Type B pancreatic cell (in vitro differentiated cells): Measurements from ENCODE around the gene SYNE2. TPM values are rescaled to one million over a fixed set of nuclear protein-coding genes. Genes with fewer than 3 reads are reported as not detected.

Source experiments
- DNase-seq: peaks from one replicate; pipeline ENCODE4 v3.0.0; 2021; ENCODE audit warnings: mixed read lengths; ENCODE audit not compliant: unreplicated experiment; ENCODE audit errors: extremely low spot score
- H3K27ac Mint-ChIP-seq: 2 replicates; pipeline ENCODE4 v1.8.0; 2021; ENCODE audit warnings: mild to moderate bottlenecking, mixed read lengths
- H3K27me3 Mint-ChIP-seq: 2 replicates; pipeline ENCODE4 v1.8.0; 2021; ENCODE audit warnings: mixed read lengths
- H3K36me3 Mint-ChIP-seq: 2 replicates; pipeline ENCODE4 v1.8.0; 2021; ENCODE audit warnings: mixed read lengths
- H3K4me1 Mint-ChIP-seq: one replicate; pipeline ENCODE4 v1.8.0; 2021; ENCODE audit warnings: mixed read lengths; ENCODE audit not compliant: unreplicated experiment
- H3K4me3 Mint-ChIP-seq: 2 replicates; pipeline ENCODE4 v1.8.0; 2021; ENCODE audit warnings: mild to moderate bottlenecking, mixed read lengths
- H3K9me3 Mint-ChIP-seq: 2 replicates; pipeline ENCODE4 v1.8.0; 2021; ENCODE audit warnings: mixed read lengths
- total RNA-seq: library from RNA; stranded (reverse); gene quantifications from 2 replicates; pipeline ENCODE4 v1.2.1, GENCODE V29; 2021; ENCODE audit warnings: low replicate concordance
- TF ChIP-seq, protein P1 (sequence below): fragments of 200-600 bp; sonication (generic); conservative IDR thresholded peaks from 2 replicates; pipeline ENCODE4 v1.5.0; 2021; ENCODE audit warnings: antibody characterized with exemption, mild to moderate bottlenecking

The SYNE2 gene
- total RNA-seq, 1 donor from 2014 or later = 75.1 TPM

DNA sequence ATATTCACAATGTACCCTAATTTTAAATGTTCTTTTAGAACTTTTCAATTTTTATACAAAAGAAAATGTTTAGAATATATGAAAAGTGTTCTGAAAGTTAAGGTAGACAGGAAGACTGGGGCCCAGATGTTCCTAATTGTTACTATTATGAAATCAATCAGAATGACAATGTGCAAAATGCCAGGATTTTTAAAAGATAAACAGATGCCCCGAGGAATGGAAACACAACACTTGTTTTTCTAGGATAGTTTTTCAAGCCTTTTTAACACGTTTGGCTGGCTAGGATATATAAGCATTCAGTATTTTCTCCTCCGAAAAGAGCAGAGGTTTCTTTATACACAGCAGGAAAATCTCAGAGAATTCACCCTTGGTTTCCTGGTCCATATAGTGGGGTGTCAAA is 334.5 kb downstream of the SYNE2 start:
- no peak overlapping the region for H3K27ac Mint-ChIP-seq
- H3K4me1 Mint-ChIP-seq = peaks cover 4% of the 10 kb centered on the region
- H3K36me3 Mint-ChIP-seq = peaks cover 44% of the 10 kb centered on the region
- no peaks in the 10 kb centered on the region for H3K27me3 Mint-ChIP-seq
- H3K9me3 Mint-ChIP-seq = no peaks in the 10 kb centered on the region
- H3K4me3 Mint-ChIP-seq = peak overlapping the region; percentile 30
- TF ChIP-seq, protein P1, sequence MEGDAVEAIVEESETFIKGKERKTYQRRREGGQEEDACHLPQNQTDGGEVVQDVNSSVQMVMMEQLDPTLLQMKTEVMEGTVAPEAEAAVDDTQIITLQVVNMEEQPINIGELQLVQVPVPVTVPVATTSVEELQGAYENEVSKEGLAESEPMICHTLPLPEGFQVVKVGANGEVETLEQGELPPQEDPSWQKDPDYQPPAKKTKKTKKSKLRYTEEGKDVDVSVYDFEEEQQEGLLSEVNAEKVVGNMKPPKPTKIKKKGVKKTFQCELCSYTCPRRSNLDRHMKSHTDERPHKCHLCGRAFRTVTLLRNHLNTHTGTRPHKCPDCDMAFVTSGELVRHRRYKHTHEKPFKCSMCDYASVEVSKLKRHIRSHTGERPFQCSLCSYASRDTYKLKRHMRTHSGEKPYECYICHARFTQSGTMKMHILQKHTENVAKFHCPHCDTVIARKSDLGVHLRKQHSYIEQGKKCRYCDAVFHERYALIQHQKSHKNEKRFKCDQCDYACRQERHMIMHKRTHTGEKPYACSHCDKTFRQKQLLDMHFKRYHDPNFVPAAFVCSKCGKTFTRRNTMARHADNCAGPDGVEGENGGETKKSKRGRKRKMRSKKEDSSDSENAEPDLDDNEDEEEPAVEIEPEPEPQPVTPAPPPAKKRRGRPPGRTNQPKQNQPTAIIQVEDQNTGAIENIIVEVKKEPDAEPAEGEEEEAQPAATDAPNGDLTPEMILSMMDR = no peak
- DNase-seq = no peak

DNA sequence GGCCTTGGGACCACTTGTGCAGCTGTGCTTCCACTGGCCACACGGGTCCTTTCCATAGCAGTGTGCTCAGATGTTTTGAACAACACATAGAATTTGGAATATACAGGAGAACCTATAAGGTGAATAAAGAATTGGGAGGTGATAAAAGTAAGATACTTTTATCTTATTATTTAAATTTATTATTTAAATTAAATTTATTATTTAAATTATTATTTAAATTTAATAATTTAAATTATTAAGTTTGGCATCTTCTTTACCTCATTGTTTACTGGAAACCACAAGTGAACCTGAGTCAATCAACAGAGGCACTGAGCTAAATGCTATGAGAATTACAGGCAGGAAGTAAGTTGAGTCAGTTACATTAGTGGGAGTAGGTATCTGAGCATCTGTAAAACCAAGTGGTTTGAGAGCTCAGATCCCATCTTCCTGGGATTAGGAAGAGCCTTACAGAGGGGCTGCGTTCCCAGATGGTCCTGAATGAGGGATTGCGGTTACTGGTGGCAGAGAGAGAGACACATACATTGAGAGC is 338.2 kb downstream of the SYNE2 start:
- TF ChIP-seq, protein P1 = no peak
- peaks cover 21% of the 10 kb centered on the region for H3K4me1 Mint-ChIP-seq
- H3K27me3 Mint-ChIP-seq = no peaks in the 10 kb centered on the region
- peak overlapping the region; percentile 3 for H3K27ac Mint-ChIP-seq
- H3K36me3 Mint-ChIP-seq = peaks cover 33% of the 10 kb centered on the region
- H3K9me3 Mint-ChIP-seq = no peaks in the 10 kb centered on the region
- no peak overlapping the region for H3K4me3 Mint-ChIP-seq
- no peak for DNase-seq

DNA sequence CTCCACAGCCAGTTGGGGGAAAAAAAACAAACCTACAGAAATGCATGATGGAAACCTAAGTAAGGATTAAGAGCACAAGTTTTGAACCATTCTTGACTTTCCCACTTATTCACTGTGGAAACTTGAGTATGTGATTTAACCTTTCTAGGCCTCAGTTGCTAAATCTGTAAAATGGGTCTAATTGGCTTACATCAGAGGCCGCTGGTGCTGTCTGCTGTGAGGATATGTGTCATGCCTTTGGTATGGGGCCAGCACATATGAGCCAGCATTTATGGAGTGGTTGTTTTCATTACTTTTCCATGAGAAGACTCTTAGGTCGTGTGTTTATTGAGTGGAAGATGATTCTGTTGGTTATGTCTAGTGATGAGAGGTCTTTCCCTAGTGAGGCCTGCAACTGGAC is 339.0 kb downstream of the SYNE2 start:
- Mint-ChIP-seq H3K27me3 (no peaks in the 10 kb centered on the region), H3K36me3 (peaks cover 33% of the 10 kb centered on the region), H3K4me1 (peaks cover 24% of the 10 kb centered on the region), H3K4me3 (no peak overlapping the region), H3K27ac (no peak overlapping the region), H3K9me3 (no peaks in the 10 kb centered on the region)
- TF ChIP-seq, protein P1 = no peak
- no peak for DNase-seq

GRCh38 chr14:64193821-64194220 is 341.0 kb downstream of the SYNE2 start:
- H3K27ac Mint-ChIP-seq = peak overlapping the region; percentile 75
- DNase-seq = no peak
- H3K4me3 Mint-ChIP-seq = no peak overlapping the region
- TF ChIP-seq, protein P1 = no peak
- H3K27me3 Mint-ChIP-seq = no peaks in the 10 kb centered on the region
- H3K36me3 Mint-ChIP-seq = peaks cover 25% of the 10 kb centered on the region
- H3K4me1 Mint-ChIP-seq = peaks cover 39% of the 10 kb centered on the region
- H3K9me3 Mint-ChIP-seq = no peaks in the 10 kb centered on the region

GRCh38 chr14:64194404-64194803 is 341.6 kb downstream of the SYNE2 start:
- no peak for DNase-seq
- Mint-ChIP-seq H3K27ac (peak overlapping the region; percentile 75), H3K4me3 (no peak overlapping the region), H3K36me3 (peaks cover 25% of the 10 kb centered on the region), H3K4me1 (peaks cover 44% of the 10 kb centered on the region), H3K27me3 (no peaks in the 10 kb centered on the region), H3K9me3 (no peaks in the 10 kb centered on the region)
- TF ChIP-seq, protein P1 = no peak

DNA sequence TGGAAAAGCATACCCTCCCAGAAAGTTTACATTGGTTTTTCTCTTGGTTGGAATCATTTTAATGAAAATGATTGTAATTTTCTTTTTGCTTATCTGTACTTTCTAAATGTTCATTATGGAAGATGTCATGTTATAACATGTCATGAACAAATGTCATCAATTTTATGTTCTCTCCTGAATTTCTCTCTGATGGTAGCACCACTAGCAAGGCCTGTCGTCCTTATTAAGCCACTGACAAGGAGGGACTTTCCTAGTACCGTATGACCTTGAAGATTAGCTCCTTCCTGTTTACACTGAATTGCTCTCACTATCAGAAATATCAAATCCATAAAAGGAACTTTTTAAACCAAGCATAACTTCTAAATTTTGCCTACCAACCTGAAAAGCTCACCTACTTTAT is 342.4 kb downstream of the SYNE2 start:
- DNase-seq = no peak
- Mint-ChIP-seq H3K4me3 (no peak overlapping the region), H3K27ac (peak overlapping the region; percentile 75), H3K9me3 (no peaks in the 10 kb centered on the region), H3K36me3 (peaks cover 21% of the 10 kb centered on the region), H3K27me3 (no peaks in the 10 kb centered on the region), H3K4me1 (peaks cover 48% of the 10 kb centered on the region)
- TF ChIP-seq, protein P1 = no peak
